GM19463 (cell line): ENCODE data around the gene PLEKHG1.

Source experiments
- ATAC-seq: cut with Tn5 transposase; IDR thresholded peaks from one replicate; pipeline ENCODE4 v1.9.1; 2021; ENCODE audit warnings: mild to moderate bottlenecking, moderate library complexity; ENCODE audit not compliant: unreplicated experiment

The PLEKHG1 gene

DNA sequence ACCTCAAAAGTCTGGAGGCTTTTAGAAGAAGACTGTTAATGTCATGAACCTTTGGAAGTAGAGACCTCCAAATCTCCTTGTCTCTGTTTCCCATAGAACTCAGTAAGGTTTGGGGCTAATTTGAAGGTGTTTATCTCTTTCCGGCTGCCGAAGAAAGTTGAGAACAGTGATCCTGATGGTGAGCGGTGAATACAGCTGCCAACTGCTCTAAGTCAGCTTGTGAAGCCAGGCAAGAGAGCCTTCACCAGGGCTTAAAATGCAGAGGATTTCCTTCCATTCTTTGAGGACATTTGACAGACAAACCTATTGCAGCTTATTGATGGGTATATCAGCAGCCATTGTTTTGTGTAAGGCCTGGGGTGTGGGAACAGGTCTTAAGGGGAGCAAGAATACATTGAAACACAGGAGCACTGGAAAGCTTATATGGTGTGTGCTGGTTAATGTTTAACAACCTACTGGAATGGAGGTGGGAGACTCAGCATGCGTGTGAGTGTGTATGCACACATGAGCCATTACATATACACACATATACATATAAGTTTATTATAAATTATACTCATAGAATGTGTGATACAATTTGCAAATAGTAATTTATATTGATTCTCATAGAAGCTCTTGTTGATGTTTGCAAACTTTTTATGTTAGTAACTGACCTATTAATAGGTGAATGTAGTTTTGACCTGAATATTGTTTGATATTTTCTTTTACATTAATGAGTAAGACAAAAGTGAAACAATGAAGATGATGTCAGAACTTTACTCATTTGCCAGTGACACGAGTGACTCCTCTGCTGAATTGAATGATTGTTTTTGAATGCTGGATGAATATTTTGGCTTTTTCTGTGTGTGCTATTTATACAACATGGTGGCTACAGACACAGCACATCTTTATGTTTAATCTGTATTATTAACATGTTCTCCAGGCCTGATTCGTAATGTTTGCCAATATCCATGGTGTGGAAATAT, 18.1 kb downstream of the PLEKHG1 start:
- no peak for ATAC-seq

DNA sequence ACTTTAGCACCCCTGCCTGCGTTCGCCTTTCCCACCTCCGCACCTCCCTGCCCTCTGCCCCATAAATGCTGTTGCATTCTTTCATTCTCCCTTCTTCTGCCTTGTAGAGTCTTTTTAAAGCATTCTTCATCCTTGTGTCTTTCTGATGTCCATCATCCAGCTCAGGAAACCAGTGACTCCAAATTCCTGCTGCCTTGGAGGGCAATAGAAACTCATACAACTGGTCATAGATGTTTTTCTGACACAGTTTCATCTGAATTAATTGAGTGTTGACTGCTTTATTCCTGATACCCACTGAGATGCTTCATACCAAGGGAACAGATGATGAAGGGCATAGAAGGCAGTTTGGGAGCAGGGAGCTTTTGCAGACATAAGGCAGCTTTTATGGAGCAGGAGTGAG, 19.6 kb downstream of the PLEKHG1 start:
- ATAC-seq, result no peak

DNA sequence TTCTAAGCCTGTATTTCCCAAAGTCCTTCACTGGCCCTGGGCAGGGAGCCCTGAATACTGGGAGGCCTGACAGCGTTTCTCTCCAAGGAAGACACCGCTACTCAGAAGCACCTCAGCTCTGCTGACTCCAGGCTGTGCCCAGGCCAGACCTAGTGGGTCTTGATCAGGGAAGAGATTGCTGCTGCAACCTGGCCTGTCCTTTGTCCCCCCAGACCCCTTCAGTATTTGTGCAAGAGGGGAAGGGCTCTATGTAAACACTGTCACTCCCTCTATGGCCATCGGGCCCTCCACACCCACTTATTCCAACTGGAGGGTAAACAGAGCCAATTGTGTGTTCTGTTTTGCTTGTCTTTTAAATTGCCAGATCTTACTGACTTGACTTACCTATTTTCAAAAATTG, 20.6 kb downstream of the PLEKHG1 start:
- no peak for ATAC-seq

DNA sequence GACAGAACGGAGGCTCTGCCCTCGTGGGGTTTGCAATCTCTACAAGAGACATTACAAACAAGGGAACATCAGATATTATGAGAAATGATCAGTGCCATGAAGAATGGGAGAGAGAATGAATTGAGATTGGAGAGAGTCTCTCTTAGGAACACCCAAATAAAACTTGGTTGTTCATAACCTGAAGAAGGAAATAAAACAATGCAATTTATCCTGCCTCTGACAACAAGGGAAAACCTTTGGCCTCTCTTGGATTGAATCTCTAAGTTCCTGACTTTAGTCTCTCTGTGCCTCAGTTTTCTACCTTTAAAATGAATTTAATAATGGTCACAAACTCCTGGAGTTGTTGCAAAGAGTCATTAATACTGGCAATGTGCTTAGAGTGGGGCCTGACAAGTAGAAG, 21.1 kb downstream of the PLEKHG1 start:
- ATAC-seq, result no peak

DNA sequence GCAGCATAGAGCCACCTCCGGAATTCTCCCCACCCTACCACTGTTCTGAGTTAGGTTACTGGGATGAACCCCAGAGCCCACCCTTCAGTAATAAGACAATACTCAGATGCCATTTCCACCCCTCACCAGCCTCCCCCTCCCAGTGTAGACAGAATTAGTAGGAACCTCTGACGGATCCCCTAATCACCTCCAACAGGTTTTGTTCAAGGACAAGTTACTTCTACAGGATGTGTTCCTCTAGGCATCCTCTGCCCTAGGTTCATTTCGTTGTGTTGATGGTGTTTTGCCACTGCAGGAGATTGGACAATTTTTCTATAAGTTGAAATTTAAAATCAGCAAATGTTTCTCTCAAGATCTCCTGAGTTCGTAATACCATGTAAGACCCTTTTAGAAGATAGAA, 22.8 kb downstream of the PLEKHG1 start:
- ATAC-seq, result no peak

DNA sequence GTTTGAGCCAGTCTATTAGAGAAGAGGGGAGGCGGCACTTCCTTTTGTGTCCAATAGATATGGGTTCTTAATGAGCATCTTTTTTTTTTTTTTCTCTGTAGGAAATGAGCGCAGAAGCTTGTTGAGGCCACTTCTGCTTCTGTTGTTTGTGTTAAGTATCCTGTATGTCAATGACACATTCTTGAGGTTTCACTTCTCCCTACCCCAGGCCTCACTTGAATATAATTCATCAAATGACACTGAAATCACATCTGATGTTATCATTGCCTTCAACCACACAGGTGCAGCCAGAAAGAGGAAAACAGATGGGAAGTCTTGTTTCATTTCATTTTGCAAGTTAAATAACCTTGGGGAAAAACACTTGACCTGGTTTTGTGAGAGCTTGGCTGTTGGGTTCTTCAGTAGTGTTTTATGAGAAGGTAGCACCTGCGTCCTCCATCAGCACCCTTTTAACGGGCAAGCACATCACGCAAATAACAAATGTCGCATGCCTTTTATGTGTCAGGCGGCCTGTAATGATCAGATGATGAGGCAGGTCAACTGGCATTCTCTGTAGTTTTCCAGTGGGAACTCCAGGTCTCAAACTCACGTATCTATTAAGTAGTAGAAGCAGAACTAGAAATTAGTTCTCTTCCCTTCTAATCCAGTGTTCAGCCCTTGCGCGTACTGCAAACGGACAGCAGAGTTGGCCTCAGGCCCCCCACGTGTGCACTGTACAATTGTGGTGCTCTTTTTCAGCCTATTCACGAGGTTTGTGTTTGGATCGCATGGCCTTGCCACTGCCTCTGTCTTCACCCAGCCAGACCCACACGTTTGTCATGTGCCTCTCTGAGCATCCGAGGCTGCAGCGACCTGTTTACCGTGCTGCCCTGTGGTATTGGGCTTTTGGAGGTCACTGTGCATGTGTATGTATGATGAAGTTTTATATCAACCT, 23.5 kb downstream of the PLEKHG1 start:
- ATAC-seq, result peak; percentile 95

DNA sequence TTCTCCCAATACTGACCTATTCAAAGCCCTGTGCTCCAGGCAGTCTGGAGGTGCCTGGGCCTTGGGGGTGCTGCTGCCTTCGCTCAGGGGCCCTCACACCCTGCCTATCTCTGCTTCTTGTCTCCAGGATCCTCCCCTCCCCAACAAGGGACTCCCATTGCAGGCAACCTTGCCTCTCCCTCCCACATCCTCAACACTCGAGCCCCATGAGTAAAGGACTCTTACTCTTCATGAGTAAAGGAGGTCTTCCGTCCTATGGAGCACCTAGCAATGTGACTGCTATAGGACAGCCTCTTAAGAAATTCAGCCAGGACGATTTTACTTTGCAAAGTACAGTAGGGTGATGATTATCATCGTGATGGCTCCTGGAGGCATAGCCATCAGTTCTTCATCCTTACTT, 24.5 kb downstream of the PLEKHG1 start:
- no peak for ATAC-seq

DNA sequence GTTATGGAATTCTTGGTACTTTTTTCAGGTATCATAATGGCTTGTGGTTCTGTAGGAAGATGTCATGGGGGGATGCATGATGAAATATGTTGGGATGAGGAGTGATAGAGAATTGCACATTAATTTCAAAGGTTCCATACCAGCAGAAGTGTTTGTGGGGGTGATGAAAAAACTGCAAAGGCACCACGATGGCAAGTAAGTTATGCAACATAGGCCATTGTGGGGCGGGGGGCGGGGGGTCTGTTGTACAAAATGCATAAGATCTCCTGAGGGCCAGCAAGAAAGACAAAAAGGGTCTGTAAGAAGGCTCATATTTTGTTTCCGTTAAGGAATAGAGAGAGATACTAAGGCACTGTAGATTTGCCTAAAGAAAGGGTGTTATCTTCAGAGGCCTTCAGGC, 26.2 kb downstream of the PLEKHG1 start:
- ATAC-seq, result no peak

DNA sequence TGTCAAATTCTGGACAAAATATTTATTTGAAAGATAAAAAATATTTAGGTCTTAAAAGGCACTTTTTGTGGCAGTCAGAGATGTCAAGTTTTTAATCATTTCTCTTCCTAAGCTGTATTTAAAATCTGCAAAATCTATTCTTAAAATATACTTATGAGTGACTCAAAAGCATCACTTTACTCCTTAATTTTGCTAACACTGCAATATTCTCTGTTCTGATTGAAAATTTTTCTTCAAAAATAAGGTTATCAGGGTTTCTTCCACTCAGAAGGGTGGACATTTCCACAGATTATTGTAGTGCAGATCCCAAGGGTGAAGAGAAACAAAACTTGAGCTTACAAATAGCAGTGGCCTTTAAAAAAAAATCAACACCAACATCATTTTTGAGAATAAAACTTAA, 27.5 kb downstream of the PLEKHG1 start:
- ATAC-seq, result no peak

DNA sequence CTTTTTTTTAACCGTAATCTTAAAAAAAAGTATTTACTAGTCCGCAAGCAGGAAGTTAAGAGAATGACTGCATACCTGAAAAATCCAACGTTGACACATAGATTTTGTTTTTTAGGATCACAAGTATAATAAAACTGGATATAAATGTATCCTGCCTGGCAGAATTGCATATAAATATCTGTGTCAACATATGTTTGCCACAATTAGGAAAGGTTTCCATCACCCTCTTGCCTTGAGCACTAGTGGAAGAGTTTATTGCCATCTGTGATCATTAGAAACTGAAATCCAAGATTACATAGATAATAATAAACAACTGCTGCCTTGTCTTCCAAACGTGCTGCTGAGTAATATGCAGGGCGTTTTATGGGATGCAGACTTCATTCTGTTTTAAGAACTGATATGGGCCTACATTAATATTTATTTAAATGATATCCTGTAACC, 27.9 kb downstream of the PLEKHG1 start:
- ATAC-seq, result no peak

DNA sequence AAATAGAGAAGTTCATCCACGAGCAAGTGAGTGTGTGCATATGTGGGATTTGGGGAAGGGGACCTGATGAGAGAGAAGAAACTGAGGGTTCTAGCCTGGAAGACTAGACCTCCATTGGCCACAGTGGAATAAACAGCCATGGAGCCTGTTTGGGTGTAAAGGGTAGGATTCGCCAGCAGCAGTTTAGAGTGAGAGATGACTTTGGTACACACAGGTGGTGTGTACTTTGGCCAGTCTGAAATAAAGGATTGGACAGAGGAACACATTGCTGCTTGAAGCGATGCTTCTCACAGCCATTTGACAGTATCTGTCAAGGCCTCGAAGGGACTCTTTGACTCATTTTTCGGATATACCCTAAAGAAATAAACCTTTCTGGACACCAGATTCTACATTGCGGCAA, 29.2 kb downstream of the PLEKHG1 start:
- no peak for ATAC-seq

DNA sequence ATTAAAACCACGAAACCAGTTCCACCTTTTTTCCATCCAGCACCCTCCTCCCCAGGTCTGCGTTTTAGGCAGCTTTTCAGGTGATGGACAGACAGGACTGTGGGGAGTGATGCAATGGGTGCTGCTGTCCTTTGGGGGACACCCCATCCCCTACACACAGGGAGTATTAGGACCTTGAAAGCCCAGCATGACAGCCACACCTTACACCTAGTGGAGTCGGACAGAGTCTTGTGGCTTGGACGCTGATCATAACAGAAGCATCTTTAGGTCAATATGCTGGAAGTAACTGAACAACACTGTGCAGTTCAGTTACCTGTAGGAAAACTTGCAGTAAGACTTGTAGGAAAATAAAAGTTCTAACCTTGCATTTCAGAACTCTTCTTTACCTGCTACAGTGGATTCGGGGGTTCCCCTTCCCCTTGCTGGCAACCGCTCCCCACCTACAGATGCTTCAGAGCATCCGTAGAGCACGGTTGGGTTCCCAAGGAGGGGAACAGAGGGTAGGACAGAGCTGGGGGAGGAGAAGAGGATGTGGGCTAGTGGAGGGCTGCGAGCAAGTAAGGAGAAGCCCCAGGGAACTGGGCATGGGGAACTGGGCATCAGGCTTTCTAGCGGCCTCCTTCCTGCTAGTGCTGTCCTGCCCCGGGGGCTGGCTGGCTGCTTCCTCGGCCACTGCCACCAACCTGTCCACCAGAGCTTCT, 31.7 kb downstream of the PLEKHG1 start:
- ATAC-seq, result peak; percentile 37

DNA sequence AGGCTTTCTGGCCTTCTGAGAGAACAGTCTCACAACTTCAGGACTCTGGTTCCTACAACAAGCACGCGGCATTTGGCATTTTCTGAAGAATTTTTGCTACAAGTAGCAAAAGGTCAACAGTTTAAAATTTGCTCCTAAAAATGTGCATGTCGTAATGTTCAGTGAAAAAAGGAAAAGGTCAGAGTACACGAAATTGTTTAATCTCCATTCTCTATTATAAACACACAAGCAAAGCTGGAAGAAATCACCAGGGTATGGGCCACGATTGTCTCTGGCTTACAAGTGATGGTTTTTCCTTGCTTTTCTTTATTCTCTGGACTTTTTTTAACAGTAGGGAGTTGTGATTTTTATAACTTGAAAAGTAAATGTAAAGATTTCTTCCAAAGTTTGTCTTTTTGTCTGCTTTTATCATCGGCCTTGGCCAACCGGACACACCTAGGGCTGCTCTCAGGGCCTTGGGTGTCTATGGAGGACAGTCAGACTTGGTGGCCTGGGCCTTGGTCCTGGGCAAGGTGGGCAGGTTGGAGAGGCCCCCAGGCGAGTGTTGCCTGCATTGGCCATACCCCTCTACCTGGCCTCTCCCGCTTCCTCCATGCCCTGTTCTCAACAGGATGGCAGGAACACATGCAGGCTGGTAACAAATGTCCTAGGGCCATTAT, 32.4 kb downstream of the PLEKHG1 start:
- no peak for ATAC-seq

DNA sequence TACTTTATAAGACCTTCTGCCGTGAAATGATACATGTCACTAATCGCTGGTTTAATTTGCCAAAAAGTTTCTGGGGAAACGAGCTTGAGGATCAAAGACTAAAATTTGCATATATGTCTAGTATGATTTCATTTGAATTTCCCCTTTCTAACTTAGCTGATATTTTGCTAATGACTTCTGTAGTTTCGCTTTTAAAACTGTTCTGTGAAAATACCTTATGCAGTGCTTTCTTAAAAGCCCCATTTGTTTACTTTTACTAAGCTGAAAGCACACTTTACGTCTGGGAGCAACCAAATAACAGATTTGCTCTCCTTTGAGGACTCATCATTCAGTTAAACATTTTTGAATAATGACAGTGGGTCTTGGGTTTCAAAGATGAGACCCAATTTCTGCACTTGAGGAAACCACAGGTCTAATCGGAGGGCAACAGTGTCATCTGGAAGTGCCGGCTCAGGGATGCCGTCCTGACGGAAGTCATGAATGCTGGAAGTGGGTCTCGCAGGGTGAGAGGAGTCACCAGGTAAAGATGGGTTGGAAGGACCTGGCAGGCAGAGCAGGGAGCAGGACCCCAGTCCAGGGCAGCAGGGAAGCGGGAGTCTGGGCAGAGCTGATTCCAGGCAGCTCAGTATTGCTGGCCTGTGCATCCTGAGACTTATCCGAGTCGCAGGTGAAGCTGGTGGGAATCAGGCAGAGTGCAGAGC, 33.2 kb downstream of the PLEKHG1 start:
- ATAC-seq, result no peak

DNA sequence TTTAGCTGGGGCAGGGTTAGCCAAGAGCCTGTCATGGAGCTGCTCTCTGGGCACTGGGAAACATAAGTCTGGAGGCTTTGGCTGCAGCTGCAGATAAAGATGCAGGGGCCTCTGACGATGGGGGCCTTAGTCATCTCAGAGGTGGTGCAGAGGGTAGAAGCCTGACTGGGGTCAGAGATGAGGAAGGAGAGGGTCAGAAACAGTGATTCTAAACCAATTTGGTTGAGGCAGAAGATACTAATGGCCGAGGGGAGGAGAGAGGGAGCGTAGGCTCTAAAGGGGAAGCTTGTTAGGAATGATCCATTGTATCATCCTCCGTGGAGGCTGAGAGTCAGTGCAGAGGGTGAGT, 33.8 kb downstream of the PLEKHG1 start:
- no peak for ATAC-seq

DNA sequence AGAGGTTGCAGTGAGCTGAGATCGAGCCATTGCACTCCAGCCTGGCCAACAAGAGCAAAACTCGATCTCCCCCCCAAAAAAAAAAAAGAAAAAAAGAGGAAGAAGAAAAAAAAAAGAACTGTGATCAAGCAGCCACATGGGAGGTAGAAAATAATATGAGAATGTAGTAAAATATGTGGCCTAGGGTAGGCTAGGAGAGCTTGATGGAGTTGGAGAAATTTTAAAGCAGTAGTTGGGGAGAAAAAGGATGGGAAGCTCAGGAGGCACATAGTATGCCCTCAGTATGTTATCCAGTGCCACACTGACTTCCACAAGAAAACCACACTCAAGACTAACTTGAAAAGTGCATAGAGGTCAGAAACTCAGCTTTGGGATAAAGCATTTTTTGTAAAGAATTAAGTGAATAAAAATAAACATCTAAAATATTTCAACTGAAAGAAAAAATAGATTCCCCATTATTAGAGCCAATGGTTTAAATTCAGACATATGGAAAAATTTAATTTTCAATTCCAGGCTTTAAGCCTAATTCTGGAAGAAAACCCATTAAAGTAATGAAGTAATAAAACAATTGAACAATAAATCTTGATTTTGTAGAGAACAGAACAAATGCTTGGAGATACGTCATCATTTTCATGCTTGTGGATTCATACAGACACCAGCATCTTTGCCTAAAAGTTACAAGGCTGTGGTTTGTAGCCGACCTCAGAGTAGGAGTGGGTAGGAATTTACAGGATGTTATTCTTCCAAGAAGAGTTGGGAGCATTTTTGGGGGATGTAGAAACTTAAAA, 34.7 kb downstream of the PLEKHG1 start:
- no peak for ATAC-seq

DNA sequence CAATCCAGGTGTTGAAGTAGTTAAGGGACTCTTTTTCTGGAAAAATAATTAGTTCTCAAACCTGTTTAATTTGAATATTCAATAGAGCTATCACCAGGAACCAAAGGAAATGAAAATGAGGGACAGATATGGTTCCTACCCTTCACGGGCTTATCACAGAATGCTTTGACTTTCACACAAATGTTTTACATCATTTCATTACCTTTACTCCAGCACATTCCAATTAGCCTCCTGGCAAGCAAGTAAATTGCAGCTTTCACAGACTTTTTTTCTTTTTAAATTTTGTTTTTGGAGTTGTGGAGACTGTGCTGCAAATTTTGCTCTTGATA, 35.2 kb downstream of the PLEKHG1 start:
- ATAC-seq, result no peak

DNA sequence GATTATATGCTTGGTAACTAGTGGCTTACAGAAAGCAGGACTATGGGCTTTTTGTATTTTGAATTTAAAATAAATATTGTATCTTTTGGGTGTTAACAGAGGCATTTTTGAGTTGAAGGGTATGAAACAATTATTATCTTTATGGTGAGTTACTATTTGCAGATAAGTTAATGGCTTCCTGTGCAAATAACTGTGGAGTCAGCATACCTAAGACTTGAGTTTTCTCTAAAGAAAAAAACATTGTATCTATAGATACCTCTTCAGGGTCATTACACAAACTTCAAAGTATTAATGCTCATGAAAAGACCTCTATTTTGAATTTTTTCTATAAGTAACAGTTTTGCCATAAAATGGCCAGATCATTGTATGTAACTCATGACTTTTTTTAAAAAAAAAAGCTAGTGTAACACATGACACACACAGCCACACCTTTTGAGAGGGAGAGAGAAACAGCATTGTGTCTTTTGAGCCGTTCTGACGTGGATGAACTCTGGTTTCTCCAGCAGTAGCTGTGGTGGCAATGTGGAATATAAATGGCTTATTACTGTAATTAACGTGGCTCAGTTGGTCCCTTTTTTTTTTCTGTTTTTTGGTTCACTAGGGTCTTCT, 36.3 kb downstream of the PLEKHG1 start:
- ATAC-seq, result no peak

DNA sequence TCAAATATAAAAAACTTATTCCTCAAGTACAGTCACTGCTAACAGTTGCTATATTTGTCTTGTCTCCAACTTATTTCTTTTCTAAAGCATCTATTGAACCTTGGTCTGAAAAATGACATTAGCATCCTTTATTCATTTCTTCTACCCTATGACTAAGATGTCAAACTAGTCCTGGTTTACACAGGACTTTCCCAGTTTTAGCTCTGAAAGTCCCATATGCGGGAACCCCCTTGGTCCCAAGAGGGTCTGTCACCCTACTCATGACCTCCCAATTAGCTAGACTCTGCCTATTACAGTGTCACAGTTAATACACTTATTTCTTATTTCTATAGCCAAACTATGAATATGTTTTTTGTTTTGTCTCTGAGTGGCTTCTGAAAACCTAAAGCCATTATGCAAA, 37.1 kb downstream of the PLEKHG1 start:
- peak; percentile 42 for ATAC-seq
